Activated CD8-positive, alpha-beta memory T cell treated with anti-CD3 and anti-CD28 coated beads for 36 hours (primary cell): ENCODE results near the gene FIZ1. TPM values are rescaled to one million over a fixed set of nuclear protein-coding genes. Genes with fewer than 3 reads are reported as not detected.

Source experiments
- CTCF ChIA-PET: fragments of 350-600 bp; sonication (Branson Sonifier 250); formaldehyde crosslinking; loops from one replicate; lab custom pipeline; 2021; ENCODE audit warnings: antibody characterized with exemption; lab: Charles Lee
- POLR2A ChIA-PET: fragments of 350-600 bp; sonication (Branson Sonifier 250); formaldehyde crosslinking; loops from one replicate; lab custom pipeline; 2021; ENCODE audit warnings: antibody characterized with exemption; lab: Charles Lee
- total RNA-seq, 2 experiments: library from RNA; stranded (reverse); gene quantifications; one replicate each; pipeline ENCODE4 v1.2.3, GENCODE V29; 2021

FIZ1 gene
- total RNA-seq, 2 experiments from 2014 or later, result 17.4 to 17.8 TPM

GRCh38 chr19:55542292-55542855 lies 56.9 kb downstream of the FIZ1 start:
- ChIA-PET POLR2A (no interaction called here), CTCF (no interaction called here)

Other genes starting within 250 kb of the FIZ1 start
- gene COX6B2, start 244.8 kb downstream of the FIZ1 start, total RNA-seq, result not detected
- gene GARIN5B, start 236.3 kb downstream of the FIZ1 start, total RNA-seq, result not detected
- under 1 TPM; 0.08 to 0.21 TPM for gene IL11, start 229.1 kb downstream of the FIZ1 start, total RNA-seq
- gene TMEM190, start 222.7 kb downstream of the FIZ1 start, total RNA-seq, result not detected
- gene TMEM238, start 215.2 kb downstream of the FIZ1 start, total RNA-seq, result 10 to 100 TPM; 11.3 to 12.1 TPM
- gene RPL28, start 213.6 kb downstream of the FIZ1 start, total RNA-seq, result 1,000 to 10,000 TPM; 2,223 to 2,277 TPM
- gene UBE2S, start 191.7 kb downstream of the FIZ1 start, total RNA-seq, result 100 to 1,000 TPM; 296 to 311 TPM
- not detected for gene SHISA7, start 156.2 kb downstream of the FIZ1 start, total RNA-seq
- 10 to 100 TPM; 34.4 to 36.6 TPM for gene ISOC2, start 137.9 kb downstream of the FIZ1 start, total RNA-seq
- not detected for gene C19orf85, start 134.8 kb downstream of the FIZ1 start, total RNA-seq
- gene ZNF628, start 122.9 kb downstream of the FIZ1 start, total RNA-seq, result 1 to 10 TPM; 6.4 to 7.4 TPM
- 10 to 100 TPM; 32.7 to 33.1 TPM for gene NAT14, start 114.3 kb downstream of the FIZ1 start, total RNA-seq
- under 1 TPM; 0.63 to 0.99 TPM for gene SSC5D, start 111.1 kb downstream of the FIZ1 start, total RNA-seq
- not detected for gene SBK2, start 62.4 kb downstream of the FIZ1 start, total RNA-seq
- gene SBK3, start 54.0 kb downstream of the FIZ1 start, total RNA-seq, result not detected
- gene ZNF579, start 18.7 kb downstream of the FIZ1 start, total RNA-seq, result 1 to 10 TPM; 6.9 to 7.5 TPM
- gene ZNF524, start 771 bp upstream of the FIZ1 start, total RNA-seq, result 10 to 100 TPM; 11.9 to 13.2 TPM
- gene ZNF865, start 6.1 kb upstream of the FIZ1 start, total RNA-seq, result 10 to 100 TPM; 11.8 to 12.0 TPM
- gene ZNF784, start 25.0 kb upstream of the FIZ1 start, total RNA-seq, result 1 to 10 TPM; 2.8 to 3.0 TPM
- 10 to 100 TPM; 31.3 to 32.0 TPM for gene ZNF580, start 41.5 kb upstream of the FIZ1 start, total RNA-seq
- 10 to 100 TPM; 32.6 to 33.6 TPM for gene ZNF581, start 44.1 kb upstream of the FIZ1 start, total RNA-seq
- gene CCDC106, start 48.7 kb upstream of the FIZ1 start, total RNA-seq, result 1 to 10 TPM; 4.3 to 4.4 TPM
- gene U2AF2, start 55.5 kb upstream of the FIZ1 start, total RNA-seq, result 100 to 1,000 TPM; 351 to 381 TPM
- gene EPN1, start 75.7 kb upstream of the FIZ1 start, total RNA-seq, result 10 to 100 TPM; 40.1 to 41.8 TPM
- gene NLRP9, start 138.9 kb upstream of the FIZ1 start, total RNA-seq, result not detected
- gene RFPL4A, start 159.6 kb upstream of the FIZ1 start, total RNA-seq, result not detected
- gene RFPL4AL1, start 169.6 kb upstream of the FIZ1 start, total RNA-seq, result not detected
- gene NLRP11, start 232.5 kb upstream of the FIZ1 start, total RNA-seq, result under 1 TPM in 1 of 2 experiments, not detected in 1; 0.06 TPM
- gene NLRP4, start 237.0 kb upstream of the FIZ1 start, total RNA-seq, result not detected